ENCODE data around the gene NT5C. TPM values are rescaled to one million over a fixed set of nuclear protein-coding genes. Genes with fewer than 3 reads are reported as not detected.

Gene NT5C
- total RNA-seq, 1 donor from 2014 or later, result 57.1 TPM

DNA sequence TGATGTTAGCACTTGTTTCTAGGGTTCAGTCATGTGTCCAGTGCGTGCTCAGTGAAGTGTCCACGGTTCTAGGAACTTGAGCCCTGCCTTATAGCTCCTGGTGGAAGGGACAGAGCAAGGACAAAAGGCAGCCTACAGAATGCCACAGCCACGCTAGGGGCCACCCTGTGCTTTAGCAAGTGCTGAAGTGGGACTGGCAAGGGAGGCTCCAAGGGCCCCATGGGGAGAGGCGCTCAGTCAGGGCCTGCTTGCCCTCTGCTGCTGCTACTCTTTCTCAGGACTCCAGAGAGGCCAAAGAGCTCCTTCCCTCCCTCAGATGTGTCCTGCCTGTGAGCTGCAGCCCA is 6.8 kb downstream of the NT5C start:
- Histone ChIP-seq H3K36me3 (ENCODE audit: control insufficient read depth, insufficient read depth, low read length) (peaks cover 1% of the 10 kb centered on the region), H3K4me3 (ENCODE audit: low read depth, low read length) (no peak overlapping the region), H3K27me3 (ENCODE audit: control insufficient read depth, insufficient read depth, low read length) (no peaks in the 10 kb centered on the region)
- DNase-seq (ENCODE audit: low read depth) (no peak), FAIRE-seq (no peak)
- TF ChIP-seq, protein P1, sequence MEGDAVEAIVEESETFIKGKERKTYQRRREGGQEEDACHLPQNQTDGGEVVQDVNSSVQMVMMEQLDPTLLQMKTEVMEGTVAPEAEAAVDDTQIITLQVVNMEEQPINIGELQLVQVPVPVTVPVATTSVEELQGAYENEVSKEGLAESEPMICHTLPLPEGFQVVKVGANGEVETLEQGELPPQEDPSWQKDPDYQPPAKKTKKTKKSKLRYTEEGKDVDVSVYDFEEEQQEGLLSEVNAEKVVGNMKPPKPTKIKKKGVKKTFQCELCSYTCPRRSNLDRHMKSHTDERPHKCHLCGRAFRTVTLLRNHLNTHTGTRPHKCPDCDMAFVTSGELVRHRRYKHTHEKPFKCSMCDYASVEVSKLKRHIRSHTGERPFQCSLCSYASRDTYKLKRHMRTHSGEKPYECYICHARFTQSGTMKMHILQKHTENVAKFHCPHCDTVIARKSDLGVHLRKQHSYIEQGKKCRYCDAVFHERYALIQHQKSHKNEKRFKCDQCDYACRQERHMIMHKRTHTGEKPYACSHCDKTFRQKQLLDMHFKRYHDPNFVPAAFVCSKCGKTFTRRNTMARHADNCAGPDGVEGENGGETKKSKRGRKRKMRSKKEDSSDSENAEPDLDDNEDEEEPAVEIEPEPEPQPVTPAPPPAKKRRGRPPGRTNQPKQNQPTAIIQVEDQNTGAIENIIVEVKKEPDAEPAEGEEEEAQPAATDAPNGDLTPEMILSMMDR (IDR thresholded peaks at IDR 0.05; ENCODE audit: insufficient read depth, low read length, severe bottlenecking), result no peak

DNA sequence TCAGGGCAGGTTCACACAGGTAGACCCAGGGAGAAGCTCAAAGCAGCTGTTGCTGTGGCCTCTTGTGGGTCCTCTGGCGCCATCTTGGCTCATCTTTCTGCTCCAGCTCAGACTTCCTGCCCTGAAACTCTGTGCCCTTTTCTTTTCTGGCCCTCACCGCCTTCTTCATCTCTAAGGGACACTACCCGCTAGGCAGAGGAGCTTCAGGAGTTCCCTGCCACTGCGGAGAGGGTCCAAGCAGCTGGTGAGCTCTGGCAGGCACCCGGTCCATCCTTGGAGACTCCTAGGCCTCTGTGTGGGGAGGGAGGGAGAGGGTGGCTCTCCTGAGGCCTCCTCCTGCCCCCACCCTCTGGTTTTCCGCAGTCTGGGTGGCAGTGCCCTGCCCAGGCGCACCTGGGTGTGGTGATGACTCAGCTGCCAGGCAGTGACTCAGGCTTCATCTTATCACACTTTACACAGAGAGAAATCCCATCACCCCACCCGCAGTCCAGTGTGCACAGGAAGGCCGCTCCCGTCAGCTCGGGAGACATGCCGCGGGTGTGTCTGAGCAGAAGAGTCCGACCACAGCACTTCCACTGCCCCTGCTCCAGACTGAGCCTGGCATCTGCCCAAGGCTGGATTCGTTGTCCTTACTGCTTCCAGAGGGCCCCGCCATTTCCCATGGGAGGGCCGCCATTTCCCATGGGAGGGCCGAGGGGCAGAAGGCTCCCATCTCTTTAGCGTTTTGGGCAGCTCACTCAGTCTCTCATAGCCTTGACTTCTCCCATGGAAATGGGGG is 7.3 kb downstream of the NT5C start:
- H3K27me3 ChIP-seq (ENCODE audit: control insufficient read depth, insufficient read depth, low read length), result no peaks in the 10 kb centered on the region
- TF ChIP-seq, protein P1 (IDR thresholded peaks at IDR 0.05; ENCODE audit: insufficient read depth, low read length, severe bottlenecking), result no peak
- peak; percentile 97 for DNase-seq (ENCODE audit: low read depth)
- H3K36me3 ChIP-seq (ENCODE audit: control insufficient read depth, insufficient read depth, low read length), result no peaks in the 10 kb centered on the region
- peak; percentile 68 for FAIRE-seq
- H3K4me3 ChIP-seq (ENCODE audit: low read depth, low read length), result no peak overlapping the region

DNA sequence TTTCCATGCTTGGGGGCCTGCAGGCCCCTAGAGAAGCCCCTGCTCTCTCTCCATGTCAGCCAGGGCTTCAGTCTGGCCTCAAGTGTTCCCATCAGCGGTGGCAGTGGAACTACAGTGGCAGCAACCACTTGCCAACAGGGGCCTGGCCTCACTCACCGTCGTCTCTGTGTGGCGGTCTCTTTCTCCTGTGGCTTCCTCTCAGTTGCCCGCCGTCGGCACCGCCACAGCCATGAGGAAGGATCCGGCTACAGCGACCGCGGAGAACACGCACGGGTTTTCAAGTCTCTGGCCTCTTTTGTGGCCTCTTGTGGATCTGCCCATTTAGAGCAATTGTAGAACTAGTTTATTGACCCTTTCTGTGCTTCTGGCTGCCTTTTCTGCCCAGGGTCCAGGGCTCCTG is 13.2 kb downstream of the NT5C start:
- TF ChIP-seq, protein P1 (IDR thresholded peaks at IDR 0.05; ENCODE audit: insufficient read depth, low read length, severe bottlenecking), result no peak
- FAIRE-seq (no peak), DNase-seq (ENCODE audit: low read depth) (no peak)
- Histone ChIP-seq H3K4me3 (ENCODE audit: low read depth, low read length) (no peak overlapping the region), H3K27me3 (ENCODE audit: control insufficient read depth, insufficient read depth, low read length) (no peaks in the 10 kb centered on the region), H3K36me3 (ENCODE audit: control insufficient read depth, insufficient read depth, low read length) (no peaks in the 10 kb centered on the region)

DNA sequence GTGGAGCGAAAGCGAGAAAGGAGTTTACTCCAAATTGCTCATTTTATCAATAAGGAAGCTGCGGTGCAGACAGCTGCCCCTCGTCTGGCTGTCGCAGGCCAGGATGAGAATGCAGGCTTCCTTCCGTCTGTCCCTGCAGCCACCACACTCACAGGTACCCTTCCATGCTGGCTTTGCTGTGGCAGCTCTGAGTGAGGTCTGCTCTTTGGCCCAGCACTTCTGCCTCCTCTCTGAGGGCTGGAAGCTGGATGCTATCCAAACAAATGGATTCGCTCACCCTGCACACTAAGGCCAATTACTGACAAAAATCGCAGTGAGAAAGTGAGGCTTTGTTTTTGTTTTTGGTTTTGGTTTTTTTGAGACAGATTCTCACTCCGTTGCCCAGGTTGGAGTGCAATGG is 14.8 kb downstream of the NT5C start:
- H3K36me3 ChIP-seq (ENCODE audit: control insufficient read depth, insufficient read depth, low read length), result no peaks in the 10 kb centered on the region
- H3K4me3 ChIP-seq (ENCODE audit: low read depth, low read length), result no peak overlapping the region
- TF ChIP-seq, protein P1 (IDR thresholded peaks at IDR 0.05; ENCODE audit: insufficient read depth, low read length, severe bottlenecking), result no peak
- no peaks in the 10 kb centered on the region for H3K27me3 ChIP-seq (ENCODE audit: control insufficient read depth, insufficient read depth, low read length)
- no peak for FAIRE-seq
- DNase-seq (ENCODE audit: low read depth), result no peak

DNA sequence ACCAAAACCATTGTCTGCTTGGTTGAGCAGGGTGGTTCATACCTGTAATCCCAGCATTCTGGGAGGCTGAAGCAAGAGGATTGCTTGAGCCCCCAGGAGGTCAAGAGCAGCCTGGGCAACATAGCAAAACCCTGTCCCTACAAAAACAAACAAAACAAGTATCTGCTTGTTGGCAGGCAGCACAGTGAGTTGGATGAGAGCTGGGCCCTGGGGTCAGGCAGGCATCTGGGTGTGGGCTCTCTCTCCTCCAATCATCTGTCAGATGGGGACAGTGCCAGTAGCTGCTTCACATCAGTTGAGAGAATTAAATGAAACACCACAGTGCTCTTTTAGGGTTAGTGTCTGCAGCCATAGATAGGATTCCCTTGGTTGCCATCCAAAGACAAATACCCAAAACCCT is 16.0 kb downstream of the NT5C start:
- DNase-seq (ENCODE audit: low read depth) (no peak), FAIRE-seq (no peak)
- TF ChIP-seq, protein P1 (IDR thresholded peaks at IDR 0.05; ENCODE audit: insufficient read depth, low read length, severe bottlenecking), result no peak
- no peaks in the 10 kb centered on the region for H3K27me3 ChIP-seq (ENCODE audit: control insufficient read depth, insufficient read depth, low read length)
- H3K36me3 ChIP-seq (ENCODE audit: control insufficient read depth, insufficient read depth, low read length), result no peaks in the 10 kb centered on the region
- H3K4me3 ChIP-seq (ENCODE audit: low read depth, low read length), result no peak overlapping the region

All from bronchial epithelial cell (primary cell).